ENCODE measurements around the gene PIP4K2C. TPM values are rescaled to one million over a fixed set of nuclear protein-coding genes. Genes with fewer than 3 reads are reported as not detected.

Gene PIP4K2C
- total and polyA plus RNA-seq, 2 experiments from 2014 or later, result 10.8 to 30.6 TPM

GRCh38 chr12:57603324-57603723 is 12.3 kb downstream of the PIP4K2C start:
- Histone ChIP-seq H4K20me1 (replicated peaks; ENCODE audit: insufficient read depth) (no peaks in the 10 kb centered on the region; the same call in none of the 2 replicates), H3K4me1 (ENCODE audit: insufficient read depth) (peaks cover 21% of the 10 kb centered on the region), H3K9me2 (ENCODE audit: insufficient read depth) (no peaks in the 10 kb centered on the region), H3K36me3 (ENCODE audit: insufficient read depth) (peaks cover 16% of the 10 kb centered on the region), H3K4me3 (peak overlapping the region; percentile 93), H3K27ac (ENCODE audit: low read depth) (peak overlapping the region; percentile 48; the same call in 1 of the 2 replicates), H3K79me2 (replicated peaks; ENCODE audit: insufficient read depth) (peaks cover 12% of the 10 kb centered on the region), H2AFZ (no peak overlapping the region), H3F3A (replicated peaks; ENCODE audit: low read depth) (peaks cover 5% of the 10 kb centered on the region; the same call in 1 of the 2 replicates), H3K27me3 (ENCODE audit: insufficient read depth) (0 out of 2 replicates have a peak, but pooled peaks cover 6% of the 10 kb centered on the region), H3K4me2 (peak overlapping the region; percentile 96)
- peak overlapping the region; percentile 88 for H3K27ac Mint-ChIP-seq
- TF ChIP-seq CREB1 (CRISPR knock-in tag; IDR thresholded peaks at IDR 0.05; ENCODE audit: low read depth) (no peak), REST (IDR thresholded peaks at IDR 0.05; ENCODE audit: unreplicated experiment) (no peak), ETS1 (IDR thresholded peaks at IDR 0.05) (no peak), STAT1 (IDR thresholded peaks at IDR 0.05; ENCODE audit: unreplicated experiment) (no peak), POLR2AphosphoS5 (IDR thresholded peaks at IDR 0.05; ENCODE audit: low read depth) (no peak), ZNF331 (CRISPR knock-in tag; IDR thresholded peaks at IDR 0.05; ENCODE audit: low read depth) (no peak), EZH2 (IDR thresholded peaks at IDR 0.05; ENCODE audit: low read depth, unreplicated experiment) (no peak), ZNF462 (CRISPR knock-in tag; IDR thresholded peaks at IDR 0.05) (no peak), CTCF (conservative IDR thresholded peaks at IDR 0.05; ENCODE audit: low read depth in 2 of 2) (no peak), NANOG (IDR thresholded peaks at IDR 0.05; ENCODE audit: borderline replicate concordance) (no peak), ZNF114 (CRISPR knock-in tag; IDR thresholded peaks at IDR 0.05) (no peak), EZH2phosphoT487 (IDR thresholded peaks at IDR 0.05; ENCODE audit: unreplicated experiment) (no peak), JUNB (IDR thresholded peaks at IDR 0.05; ENCODE audit: unreplicated experiment) (no peak)
- DNase-seq (ENCODE audit: low spot score), result no peak
- H3K27me3 Mint-ChIP-seq (ENCODE audit: insufficient read depth, low read depth, poor library complexity), result peaks cover 23% of the 10 kb centered on the region
- peaks cover 32% of the 10 kb centered on the region for H3K4me1 Mint-ChIP-seq
- H3K4me3 Mint-ChIP-seq, result peak overlapping the region; percentile 87
- H3K9me3 Mint-ChIP-seq, result no peaks in the 10 kb centered on the region
- peaks cover 33% of the 10 kb centered on the region for H3K36me3 Mint-ChIP-seq (ENCODE audit: low read depth)
- ATAC-seq, result no peak
